DND-41 (cell line): ENCODE data around the gene OVCH1.

ENCODE experiments used
- ATAC-seq: fragments of 200-7000 bp; cut with Tn5 transposase; 3 replicates; pipeline ENCODE4 v1.9.1; 2021; ENCODE audit warnings: low read depth; ENCODE audit not compliant: insufficient read depth
- DNase-seq: peaks from one replicate; pipeline ENCODE4 v3.0.0-alpha.2; 2020
- H2AFZ ChIP-seq: 2 replicates; pipeline ENCODE4 v1.6.0; 2012; ENCODE audit warnings: low read depth, low read length
- H3K27ac ChIP-seq: 2 replicates; pipeline ENCODE4 v1.5.1; 2012; ENCODE audit warnings: low read length, inconsistent platforms
- H3K27me3 ChIP-seq: fragments of 200-600 bp; sonication (generic); 2 replicates; pipeline ENCODE4 v1.6.0; 2012; ENCODE audit warnings: low read length, mild to moderate bottlenecking, inconsistent platforms; ENCODE audit not compliant: insufficient read depth, poor library complexity
- H3K36me3 ChIP-seq: 2 replicates; pipeline ENCODE4 v1.5.1; 2012; ENCODE audit warnings: low read length, inconsistent platforms; ENCODE audit not compliant: insufficient read depth
- H3K4me1 ChIP-seq: 2 replicates; pipeline ENCODE4 v1.5.1; 2012; ENCODE audit warnings: mild to moderate bottlenecking, low read length; ENCODE audit not compliant: insufficient read depth
- H3K4me2 ChIP-seq: 2 replicates; pipeline ENCODE4 v1.6.0; 2012; ENCODE audit warnings: mild to moderate bottlenecking, moderate library complexity, low read length, inconsistent platforms; ENCODE audit not compliant: insufficient read depth
- H3K4me3 ChIP-seq, 2 experiments: fragments of 200-600 bp in 1 of 2; shearing (Covaris generic) in 1 of 2; 2 replicates each; pipeline ENCODE4 v1.5.1; 2012 to 2016; ENCODE audit warnings: inconsistent platforms in 2 of 2, low read length in 2 of 2, mild to moderate bottlenecking in 2 of 2, low read depth in 1 of 2, moderate library complexity in 1 of 2
- H3K79me2 ChIP-seq: 2 replicates; pipeline ENCODE4 v1.6.0; 2012; ENCODE audit warnings: low read length, inconsistent platforms; ENCODE audit not compliant: insufficient read depth
- H3K9ac ChIP-seq: 2 replicates; pipeline ENCODE4 v1.6.0; 2012; ENCODE audit warnings: low read depth, mild to moderate bottlenecking, inconsistent platforms, low read length, moderate library complexity
- H3K9me3 ChIP-seq: 2 replicates; pipeline ENCODE4 v1.5.1; 2012; ENCODE audit warnings: low read length, moderate library complexity, mild to moderate bottlenecking, inconsistent platforms; ENCODE audit not compliant: insufficient read depth, severe bottlenecking
- H4K20me1 ChIP-seq: 2 replicates; pipeline ENCODE4 v1.6.0; 2012; ENCODE audit warnings: low read length; ENCODE audit not compliant: insufficient read depth
- EZH2 ChIP-seq: IDR thresholded peaks from 3 replicates; pipeline ENCODE4 v1.6.1; 2012; ENCODE audit warnings: borderline replicate concordance, low read depth, mild to moderate bottlenecking, moderate library complexity, low read length, inconsistent platforms; ENCODE audit not compliant: severe bottlenecking
- TF ChIP-seq, protein P1 (sequence below): IDR thresholded peaks from 2 replicates; pipeline ENCODE4 v1.5.1; 2012; ENCODE audit warnings: borderline replicate concordance, low read length, moderate library complexity, mild to moderate bottlenecking; ENCODE audit not compliant: poor library complexity, severe bottlenecking; ENCODE audit errors: extremely low read depth

OVCH1 gene

DNA sequence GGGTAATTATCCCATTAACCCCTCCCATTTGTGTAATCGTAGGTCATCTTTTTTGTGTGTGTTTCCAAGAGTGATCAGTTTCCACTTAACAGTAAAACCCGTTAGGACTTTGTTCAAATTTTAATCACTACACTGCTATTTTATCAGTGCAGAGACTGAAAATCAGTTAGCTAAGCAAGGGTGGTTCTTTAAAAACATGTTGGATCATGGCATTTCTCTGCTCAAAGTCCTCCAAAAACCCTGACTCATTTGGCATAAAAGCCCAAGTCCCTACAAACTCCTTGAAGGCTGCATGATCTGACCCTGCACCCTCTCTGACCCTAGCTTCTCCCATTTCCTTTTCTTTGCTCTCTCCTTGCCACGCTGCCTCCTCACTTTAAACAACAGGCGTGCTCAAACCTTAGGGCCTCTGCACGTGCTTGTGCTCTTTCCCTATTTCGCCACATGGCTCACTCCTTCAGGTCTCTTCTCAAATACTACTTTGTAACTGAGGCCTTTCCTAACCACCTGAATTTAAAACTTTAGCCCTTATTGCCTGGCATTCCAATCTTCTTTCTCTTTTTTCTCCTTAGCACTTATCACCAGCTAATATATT, 13.2 kb upstream of the OVCH1 start:
- Histone ChIP-seq H3K9me3 (no peaks in the 10 kb centered on the region), H3K4me1 (no peaks in the 10 kb centered on the region), H4K20me1 (no peaks in the 10 kb centered on the region), H3K36me3 (no peaks in the 10 kb centered on the region), H3K27me3 (peaks cover 9% of the 10 kb centered on the region), H3K4me2 (no peak overlapping the region), H3K79me2 (no peaks in the 10 kb centered on the region), H2AFZ (no peak overlapping the region), H3K4me3 (no peak overlapping the region), H3K9ac (no peak overlapping the region), H3K27ac (no peak overlapping the region)
- no peak for ATAC-seq
- DNase-seq, result no peak
- TF ChIP-seq EZH2, result no peak

DNA sequence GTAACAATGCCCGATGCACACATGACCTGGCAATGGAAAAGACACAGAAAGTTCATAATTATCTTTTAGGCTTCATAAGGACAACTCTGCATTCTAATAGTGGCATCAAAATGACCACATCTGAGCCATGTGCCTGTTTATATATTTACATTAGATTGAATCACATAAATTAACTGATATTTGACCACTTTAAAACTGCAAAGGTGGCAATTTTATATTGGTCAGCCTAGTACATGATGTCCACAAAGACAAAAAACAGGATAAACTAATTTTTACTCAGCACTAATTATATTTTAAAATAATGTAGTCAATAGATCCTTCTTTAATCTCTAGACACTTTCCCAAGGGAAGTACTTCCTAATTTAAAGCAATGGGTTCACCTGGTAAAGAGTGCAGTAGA, 12.0 kb upstream of the OVCH1 start:
- H4K20me1 ChIP-seq, result no peaks in the 10 kb centered on the region
- no peaks in the 10 kb centered on the region for H3K79me2 ChIP-seq
- H3K36me3 ChIP-seq, result no peaks in the 10 kb centered on the region
- H3K9me3 ChIP-seq, result no peaks in the 10 kb centered on the region
- no peak overlapping the region for H3K4me2 ChIP-seq
- no peaks in the 10 kb centered on the region for H3K4me1 ChIP-seq
- ATAC-seq (no peak), DNase-seq (no peak)
- no peak overlapping the region for H3K27ac ChIP-seq
- peaks cover 15% of the 10 kb centered on the region for H3K27me3 ChIP-seq
- no peak overlapping the region for H3K9ac ChIP-seq
- no peak for TF ChIP-seq EZH2
- TF ChIP-seq, protein P1, sequence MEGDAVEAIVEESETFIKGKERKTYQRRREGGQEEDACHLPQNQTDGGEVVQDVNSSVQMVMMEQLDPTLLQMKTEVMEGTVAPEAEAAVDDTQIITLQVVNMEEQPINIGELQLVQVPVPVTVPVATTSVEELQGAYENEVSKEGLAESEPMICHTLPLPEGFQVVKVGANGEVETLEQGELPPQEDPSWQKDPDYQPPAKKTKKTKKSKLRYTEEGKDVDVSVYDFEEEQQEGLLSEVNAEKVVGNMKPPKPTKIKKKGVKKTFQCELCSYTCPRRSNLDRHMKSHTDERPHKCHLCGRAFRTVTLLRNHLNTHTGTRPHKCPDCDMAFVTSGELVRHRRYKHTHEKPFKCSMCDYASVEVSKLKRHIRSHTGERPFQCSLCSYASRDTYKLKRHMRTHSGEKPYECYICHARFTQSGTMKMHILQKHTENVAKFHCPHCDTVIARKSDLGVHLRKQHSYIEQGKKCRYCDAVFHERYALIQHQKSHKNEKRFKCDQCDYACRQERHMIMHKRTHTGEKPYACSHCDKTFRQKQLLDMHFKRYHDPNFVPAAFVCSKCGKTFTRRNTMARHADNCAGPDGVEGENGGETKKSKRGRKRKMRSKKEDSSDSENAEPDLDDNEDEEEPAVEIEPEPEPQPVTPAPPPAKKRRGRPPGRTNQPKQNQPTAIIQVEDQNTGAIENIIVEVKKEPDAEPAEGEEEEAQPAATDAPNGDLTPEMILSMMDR, result no peak
- no peak overlapping the region for H2AFZ ChIP-seq
- H3K4me3 ChIP-seq, result no peak overlapping the region

DNA sequence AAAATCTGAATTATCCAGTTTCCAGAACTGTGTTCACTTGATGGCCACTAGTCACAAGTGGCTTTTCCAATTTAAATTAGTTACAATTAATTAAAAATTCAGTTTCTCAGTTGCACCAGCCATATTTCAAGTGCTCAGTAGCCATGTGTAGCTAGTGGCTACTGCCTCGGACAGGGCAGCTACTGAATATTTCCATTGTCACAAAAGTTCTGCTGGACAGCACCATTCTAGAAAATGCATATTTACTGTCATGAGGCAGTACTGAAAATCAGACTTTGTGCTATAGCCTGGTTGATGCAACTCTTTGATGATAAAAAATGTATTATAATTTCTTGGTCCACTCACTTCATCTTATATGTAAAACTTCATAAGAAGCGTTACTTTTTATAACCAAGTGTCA, 11.5 kb upstream of the OVCH1 start:
- no peaks in the 10 kb centered on the region for H3K36me3 ChIP-seq
- no peak overlapping the region for H3K4me2 ChIP-seq
- ATAC-seq, result no peak
- no peak overlapping the region for H3K27ac ChIP-seq
- no peak for DNase-seq
- no peak overlapping the region for H3K9ac ChIP-seq
- H3K4me1 ChIP-seq, result no peaks in the 10 kb centered on the region
- H2AFZ ChIP-seq, result no peak overlapping the region
- no peaks in the 10 kb centered on the region for H4K20me1 ChIP-seq
- no peak for TF ChIP-seq EZH2
- TF ChIP-seq, protein P1, result no peak
- H3K27me3 ChIP-seq, result peaks cover 14% of the 10 kb centered on the region
- no peaks in the 10 kb centered on the region for H3K9me3 ChIP-seq
- H3K79me2 ChIP-seq, result no peaks in the 10 kb centered on the region
- H3K4me3 ChIP-seq, result no peak overlapping the region

- Histone ChIP-seq H3K36me3 (no peaks in the 10 kb centered on the region), H3K9me3 (no peaks in the 10 kb centered on the region), H3K4me2 (no peak overlapping the region), H3K79me2 (no peaks in the 10 kb centered on the region), H3K4me1 (no peaks in the 10 kb centered on the region), H2AFZ (no peak overlapping the region), H3K27me3 (peaks cover 9% of the 10 kb centered on the region), H3K9ac (no peak overlapping the region), H3K27ac (no peak overlapping the region), H4K20me1 (no peaks in the 10 kb centered on the region), H3K4me3 (no peak overlapping the region)
- no peak for TF ChIP-seq EZH2
- TF ChIP-seq, protein P1, result no peak
- ATAC-seq, result no peak
- no peak for DNase-seq
Measured at GRCh38 chr12:29505122-29505521, 7.6 kb upstream of the OVCH1 start.
